Hippocampal formation (tissue), 2 donors: ENCODE results near the gene MED8.
"Not testable (repeated sequence)": the region's sequence is repeated elsewhere in the genome, so short reads cannot be mapped to it uniquely, and the experiment has no call there.

Source experiments
- DNase-seq, 2 donors: peaks; one replicate each; lab custom pipeline; 2025; lab: John Stamatoyannopoulos, UW

The MED8 gene

GRCh38 chr1:43382027-43382779, 7.4 kb downstream of the MED8 start:
- peak; percentile 73 to 88 for DNase-seq

DNA sequence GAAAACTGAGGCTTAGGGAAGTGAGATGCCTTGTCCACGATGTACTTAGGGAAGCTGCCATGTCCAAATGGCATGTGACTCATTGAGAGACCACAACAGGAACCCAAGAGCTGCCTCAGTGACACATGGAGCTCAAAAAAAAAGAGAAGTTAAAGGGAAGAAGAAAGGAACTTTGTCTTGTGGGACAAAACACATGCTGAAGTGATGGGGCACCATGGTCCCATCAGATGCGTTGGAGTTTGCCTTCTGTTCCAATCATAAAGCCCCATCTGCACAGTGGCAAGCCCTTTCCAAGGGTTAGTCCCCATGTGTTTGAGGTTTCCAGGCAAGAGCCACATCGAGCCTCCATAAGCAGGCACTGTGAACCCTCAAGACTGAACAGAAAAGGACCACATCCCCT, 8.0 kb downstream of the MED8 start:
- peak in 1 of 2 donors; percentile 66 for DNase-seq

GRCh38 chr1:43379476-43379875, 10.1 kb downstream of the MED8 start:
- DNase-seq, result no peak

GRCh38 chr1:43377831-43378230, 11.8 kb downstream of the MED8 start:
- DNase-seq, result no peak

GRCh38 chr1:43376723-43377235, 12.8 kb downstream of the MED8 start:
- DNase-seq, result no peak

DNA sequence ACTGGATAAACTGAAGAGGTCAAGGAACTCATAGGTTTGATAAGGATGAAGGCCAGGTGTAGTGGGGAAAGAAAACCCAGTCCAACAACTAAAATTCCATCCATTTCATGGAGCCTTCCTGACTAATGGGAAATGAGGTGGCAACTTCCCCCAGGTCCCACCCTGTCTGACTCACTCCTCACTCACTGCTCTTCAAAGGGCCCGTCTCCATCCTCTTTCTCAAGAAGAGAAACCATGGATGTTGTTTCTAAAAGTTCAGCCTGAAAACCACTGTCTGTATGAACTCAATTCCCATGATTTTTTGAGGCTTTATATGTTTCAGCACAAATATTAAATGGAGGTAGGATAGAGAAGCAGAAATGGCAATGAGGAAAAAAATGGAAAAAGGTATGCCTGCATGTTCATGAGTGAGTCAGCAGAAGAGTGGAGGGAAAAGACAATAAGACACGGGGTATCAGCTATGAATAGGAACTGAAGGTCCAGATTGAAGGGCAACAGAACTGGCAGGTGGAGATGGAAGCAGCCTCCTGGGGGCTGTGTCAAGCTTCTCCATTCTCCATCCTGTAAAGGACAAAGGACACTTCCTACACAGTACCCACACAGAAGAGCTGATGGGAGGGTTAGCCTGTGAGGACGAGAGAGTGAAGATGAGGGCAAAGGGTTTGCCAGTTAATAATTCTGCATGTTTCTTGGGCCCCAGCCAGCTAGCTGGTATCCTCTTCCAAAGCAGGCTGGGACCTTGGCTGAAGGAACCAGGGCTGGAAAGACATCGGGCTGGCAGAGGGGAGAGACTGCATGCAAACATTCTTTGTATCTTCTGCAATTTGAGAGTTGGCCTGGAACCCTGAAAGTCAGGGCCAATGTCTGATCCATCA, 16.3 kb downstream of the MED8 start:
- no peak for DNase-seq

GRCh38 chr1:43372172-43372571, 17.4 kb downstream of the MED8 start:
- DNase-seq, result no peak

DNA sequence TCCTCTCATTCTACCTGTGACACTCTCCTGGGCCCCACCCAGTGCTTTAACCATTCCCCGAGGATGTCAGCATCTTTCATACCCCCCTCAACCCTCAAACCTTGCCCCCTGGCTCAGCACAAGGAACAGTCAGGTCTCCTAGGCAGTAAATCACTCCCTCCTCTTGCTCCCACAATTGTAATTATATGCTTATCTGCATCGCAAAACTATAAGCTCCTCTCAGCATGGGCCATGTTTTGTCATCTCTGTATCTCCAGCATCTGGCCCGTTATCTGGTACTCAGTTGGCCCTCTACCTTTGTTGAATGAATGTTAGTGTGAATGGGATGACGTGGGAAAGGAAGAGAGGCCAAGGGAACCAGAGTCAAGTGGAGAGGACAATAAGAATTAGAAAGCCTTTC, 19.0 kb downstream of the MED8 start:
- DNase-seq, result no peak

DNA sequence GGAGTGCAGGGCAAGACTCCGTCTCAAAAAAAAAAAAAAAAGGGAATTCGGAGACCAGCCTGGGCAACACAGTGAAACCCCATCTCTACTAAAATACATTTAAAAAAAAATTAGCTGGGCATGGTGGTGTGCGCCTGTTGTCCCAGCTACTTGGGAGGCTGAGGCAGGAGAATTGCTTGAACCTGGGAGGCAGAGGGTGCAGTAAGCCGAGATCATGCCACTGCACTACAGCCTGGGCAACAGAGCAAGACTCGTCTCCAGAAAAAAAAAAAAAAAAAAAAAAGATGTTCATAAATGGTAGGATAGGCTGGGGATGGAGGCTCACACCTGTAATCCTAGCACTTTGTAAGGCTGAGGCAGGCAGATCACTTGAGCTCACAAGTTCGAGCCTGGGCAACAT, 19.8 kb downstream of the MED8 start:
- not testable (repeated sequence) for DNase-seq

DNA sequence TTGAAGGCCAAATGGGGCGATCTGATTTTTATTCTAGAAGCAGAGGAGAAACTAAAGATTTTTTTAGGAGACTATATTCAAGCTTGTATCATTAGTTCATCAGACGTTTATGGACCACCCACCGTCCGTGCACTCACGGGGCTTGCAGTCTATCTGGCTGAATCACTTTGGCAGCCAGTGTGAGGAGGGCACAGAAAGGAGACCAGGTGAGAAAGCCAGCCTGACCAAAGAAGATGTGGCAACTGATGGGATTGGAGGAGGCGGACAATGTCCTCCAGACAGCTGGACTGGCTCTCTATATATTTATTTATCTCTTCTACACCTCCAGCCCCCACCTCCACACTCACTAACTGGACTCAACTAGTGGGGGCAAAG, 21.0 kb downstream of the MED8 start:
- DNase-seq, result no peak

- peak; percentile 84 to 89 for DNase-seq
These were observed 21.5 kb downstream of the MED8 start, which contains the start of gene ELOVL1 for GRCh38 chr1:43367904-43368645. Gene ELOVL1, minus strand, starts transcription at chr1:43368011. Its CDS starts 2,402 bp downstream, at chr1:43365609.

GRCh38 chr1:43367026-43367903, 22.3 kb downstream of the MED8 start:
- peak; percentile 22 to 71 for DNase-seq

DNA sequence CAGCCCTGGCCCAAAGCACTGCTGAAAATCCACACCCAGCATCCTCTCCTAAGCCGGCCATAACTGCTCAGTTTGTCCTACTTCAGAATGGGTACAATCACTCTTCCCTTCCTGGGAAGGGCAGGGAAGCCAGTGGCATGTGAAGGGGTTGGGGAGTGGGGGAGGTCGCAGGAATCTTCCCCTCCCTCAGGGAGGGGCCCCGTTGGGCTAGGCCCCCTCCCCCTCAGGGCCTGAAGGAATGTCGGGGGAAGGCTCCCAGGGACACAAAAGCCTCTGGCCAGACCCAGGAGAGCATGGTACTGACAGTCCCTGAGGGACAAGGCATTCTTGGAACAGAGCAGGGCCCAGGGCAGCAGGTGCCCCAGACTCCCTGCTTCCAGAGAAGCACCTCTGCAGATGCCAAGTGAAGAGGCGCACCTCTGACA, 23.0 kb downstream of the MED8 start:
- DNase-seq, result no peak

DNA sequence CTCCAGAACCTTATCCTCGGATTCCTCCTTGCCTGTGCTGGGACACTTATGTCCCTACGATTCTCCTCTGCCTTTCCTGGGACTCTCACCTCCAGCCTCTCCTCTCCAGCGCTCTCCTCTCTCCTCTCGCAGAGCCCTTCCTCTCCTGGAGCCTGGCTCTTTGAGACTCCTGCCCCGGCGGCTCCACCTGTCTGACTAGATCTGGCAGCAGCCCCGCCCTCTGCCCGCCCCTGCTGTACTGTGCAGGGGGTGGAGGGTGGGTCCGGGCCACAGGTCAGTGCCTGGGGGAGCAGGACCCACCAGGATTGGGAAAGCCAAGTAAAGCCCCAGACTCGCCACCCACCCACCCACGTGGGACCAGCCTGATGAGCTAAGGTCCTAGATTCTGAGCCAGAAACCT, 23.4 kb downstream of the MED8 start:
- DNase-seq, result no peak

DNA sequence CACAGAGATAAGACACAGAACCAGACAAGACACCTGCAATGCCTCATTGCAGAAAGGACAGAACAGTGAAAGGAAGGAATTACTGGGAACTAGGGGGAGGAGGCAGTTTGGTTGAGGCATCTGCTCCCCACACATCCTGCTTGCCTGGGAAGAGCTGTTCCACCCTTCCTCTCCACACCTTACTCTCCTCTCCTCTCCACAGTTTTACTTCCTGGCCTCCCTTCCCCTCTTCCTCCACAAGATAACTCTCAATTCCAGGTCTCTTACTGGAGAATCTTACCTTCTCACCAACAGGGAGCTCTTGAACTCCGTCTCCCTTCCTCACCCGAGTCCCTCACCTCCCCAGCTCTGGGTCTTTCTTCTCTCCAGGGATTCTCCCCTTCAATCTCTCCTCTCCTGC, 23.9 kb downstream of the MED8 start:
- no peak for DNase-seq

DNA sequence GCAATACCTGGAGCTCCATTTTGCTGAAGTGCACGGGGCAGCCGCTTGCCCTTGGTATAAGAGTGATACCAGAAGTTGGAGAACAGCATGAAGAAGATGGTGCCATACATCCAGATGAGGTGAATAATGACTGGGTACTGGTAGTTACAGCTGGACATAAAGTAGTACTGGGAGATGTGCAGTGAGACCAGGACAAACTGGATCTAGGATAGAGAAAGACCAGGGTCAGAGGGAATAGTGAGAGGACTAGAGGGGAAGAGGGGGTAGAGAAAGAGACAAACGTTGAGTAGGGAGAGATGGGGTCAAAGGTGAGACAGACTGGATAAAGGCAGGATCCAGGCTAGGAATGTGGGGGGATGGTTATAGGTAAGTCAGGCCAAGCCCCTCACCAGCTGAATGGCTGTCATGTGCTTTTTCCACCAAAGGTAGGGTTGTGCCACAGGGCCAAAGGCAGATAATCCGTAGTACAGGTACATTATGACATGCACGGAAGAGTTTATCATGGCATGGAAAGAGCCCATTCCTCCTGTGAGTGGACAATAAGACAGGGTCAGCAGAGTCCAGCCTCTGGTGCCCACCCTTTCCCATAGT, 25.6 kb downstream of the MED8 start:
- no peak for DNase-seq

- DNase-seq, result no peak
These were observed 26.2 kb downstream of the MED8 start for GRCh38 chr1:43363283-43363934.

DNA sequence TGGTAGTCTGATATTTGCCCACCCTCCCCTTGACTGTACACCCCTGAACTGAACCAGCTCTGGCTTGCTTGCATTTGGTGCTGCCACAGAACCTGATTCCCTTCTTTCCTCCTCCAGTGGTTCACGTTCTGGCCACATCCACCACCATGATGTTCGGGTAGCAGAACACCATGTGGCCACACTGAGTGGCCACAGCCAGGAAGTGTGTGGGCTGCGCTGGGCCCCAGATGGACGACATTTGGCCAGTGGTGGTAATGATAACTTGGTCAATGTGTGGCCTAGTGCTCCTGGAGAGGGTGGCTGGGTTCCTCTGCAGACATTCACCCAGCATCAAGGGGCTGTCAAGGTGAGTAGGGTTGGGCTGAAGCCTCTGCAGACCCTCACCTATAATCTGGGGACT, 29.0 kb downstream of the MED8 start:
- DNase-seq, result no peak

GRCh38 chr1:43359696-43360095, 29.9 kb downstream of the MED8 start:
- DNase-seq, result no peak
